Astrocyte (in vitro differentiated cells and primary cell): ENCODE data around the gene OXLD1. TPM values are rescaled to one million over a fixed set of nuclear protein-coding genes. Genes with fewer than 3 reads are reported as not detected.

Experiments
- DNase-seq: peaks from one replicate; pipeline ENCODE4 v3.0.0-alpha.2; 2010; ENCODE audit warnings: low read depth
- FAIRE-seq: peaks from 2 replicates; lab custom pipeline; 2011; peaks lifted over from hg19 to GRCh38; lab: Jason Lieb, UNC
- H2AFZ ChIP-seq: 2 replicates; pipeline ENCODE4 v1.6.0; 2012; ENCODE audit warnings: low read depth, low read length, inconsistent platforms
- H3K27ac ChIP-seq: 2 replicates; pipeline ENCODE4 v1.5.1; 2011; ENCODE audit warnings: low read depth, low read length, inconsistent platforms
- H3K27me3 ChIP-seq: 2 replicates; pipeline ENCODE4 v1.6.0; 2011; ENCODE audit warnings: low read length, inconsistent platforms; ENCODE audit not compliant: insufficient read depth
- H3K36me3 ChIP-seq: 2 replicates; pipeline ENCODE4 v1.5.1; 2011; ENCODE audit warnings: low read length, inconsistent platforms; ENCODE audit not compliant: insufficient read depth
- H3K4me1 ChIP-seq: 2 replicates; pipeline ENCODE4 v1.5.1; 2011; ENCODE audit warnings: low read length, inconsistent platforms; ENCODE audit not compliant: insufficient read depth
- H3K4me2 ChIP-seq: 2 replicates; pipeline ENCODE4 v1.6.0; 2012; ENCODE audit warnings: low read length, inconsistent platforms
- H3K4me3 ChIP-seq: 2 replicates; pipeline ENCODE4 v1.5.1; 2011; ENCODE audit warnings: low read depth, mild to moderate bottlenecking, low read length, inconsistent platforms; ENCODE audit not compliant: insufficient read depth
- H3K79me2 ChIP-seq: 2 replicates; pipeline ENCODE4 v1.6.0; 2012; ENCODE audit warnings: mild to moderate bottlenecking, low read length, inconsistent platforms; ENCODE audit not compliant: insufficient read depth
- H3K9ac ChIP-seq: 2 replicates; pipeline ENCODE4 v1.6.0; 2012; ENCODE audit warnings: mild to moderate bottlenecking, low read length, inconsistent platforms
- H3K9me3 ChIP-seq: 2 replicates; pipeline ENCODE4 v1.5.1; 2012; ENCODE audit warnings: low read depth, mild to moderate bottlenecking, low read length, inconsistent platforms; ENCODE audit not compliant: insufficient read depth
- H4K20me1 ChIP-seq: 2 replicates; pipeline ENCODE4 v1.6.0; 2012; ENCODE audit warnings: low read length, inconsistent platforms; ENCODE audit not compliant: insufficient read depth
- H3K27ac Mint-ChIP-seq: one replicate; pipeline ENCODE4 v1.8.0; 2021; ENCODE audit warnings: mild to moderate bottlenecking, mixed read lengths; ENCODE audit not compliant: unreplicated experiment
- H3K27me3 Mint-ChIP-seq: one replicate; pipeline ENCODE4 v1.8.0; 2021; ENCODE audit warnings: low read depth, mixed read lengths; ENCODE audit not compliant: unreplicated experiment
- H3K36me3 Mint-ChIP-seq: one replicate; pipeline ENCODE4 v1.8.0; 2021; ENCODE audit warnings: low read depth, mixed read lengths; ENCODE audit not compliant: unreplicated experiment
- H3K4me1 Mint-ChIP-seq: one replicate; pipeline ENCODE4 v1.8.0; 2021; ENCODE audit warnings: low read depth, mixed read lengths; ENCODE audit not compliant: unreplicated experiment
- H3K4me3 Mint-ChIP-seq: one replicate; pipeline ENCODE4 v1.8.0; 2021; ENCODE audit warnings: mild to moderate bottlenecking, moderate library complexity, mixed read lengths; ENCODE audit not compliant: unreplicated experiment
- H3K9me3 Mint-ChIP-seq: one replicate; pipeline ENCODE4 v1.8.0; 2021; ENCODE audit warnings: mild to moderate bottlenecking, mixed read lengths; ENCODE audit not compliant: unreplicated experiment
- CTCF ChIP-seq: IDR thresholded peaks from 2 replicates; pipeline ENCODE4 v1.5.1; 2011; ENCODE audit warnings: low read depth, mild to moderate bottlenecking, inconsistent platforms, low read length, moderate library complexity; ENCODE audit not compliant: insufficient read depth
- EZH2 ChIP-seq: IDR thresholded peaks from 2 replicates; pipeline ENCODE4 v1.6.1; 2012; ENCODE audit warnings: mild to moderate bottlenecking, low read length, inconsistent platforms; ENCODE audit not compliant: insufficient read depth
- total RNA-seq: library from RNA; stranded (reverse); gene quantifications from 2 replicates; pipeline ENCODE4 v1.2.1, GENCODE V29; 2021

The OXLD1 gene
- total RNA-seq, 1 donor from 2014 or later = 22.0 TPM

GRCh38 chr17:81706232-81706611 is 39.8 kb upstream of the OXLD1 start:
- H3K79me2 ChIP-seq = peaks cover 45% of the 10 kb centered on the region
- H3K9me3 ChIP-seq = no peaks in the 10 kb centered on the region
- peaks cover 36% of the 10 kb centered on the region for H3K4me1 ChIP-seq
- no peak overlapping the region for H3K4me2 ChIP-seq
- TF ChIP-seq EZH2 (no peak), CTCF (no peak)
- peaks cover 60% of the 10 kb centered on the region for H4K20me1 ChIP-seq
- FAIRE-seq (no peak), DNase-seq (no peak)
- Mint-ChIP-seq H3K4me3 (no peak overlapping the region), H3K4me1 (peaks cover 14% of the 10 kb centered on the region), H3K9me3 (no peaks in the 10 kb centered on the region), H3K36me3 (peaks cover 17% of the 10 kb centered on the region), H3K27me3 (no peaks in the 10 kb centered on the region), H3K27ac (no peak overlapping the region)
- no peaks in the 10 kb centered on the region for H3K27me3 ChIP-seq
- no peak overlapping the region for H3K9ac ChIP-seq
- H3K36me3 ChIP-seq = peaks cover 14% of the 10 kb centered on the region
- no peak overlapping the region for H3K27ac ChIP-seq
- no peak overlapping the region for H3K4me3 ChIP-seq
- H2AFZ ChIP-seq = no peak overlapping the region

- H2AFZ ChIP-seq = no peak overlapping the region
- Mint-ChIP-seq H3K27me3 (no peaks in the 10 kb centered on the region), H3K9me3 (no peaks in the 10 kb centered on the region)
These were observed 39.3 kb upstream of the OXLD1 start for GRCh38 chr17:81705518-81706231.

More at GRCh38 chr17:81705518-81706231, 39.3 kb upstream of the OXLD1 start:
- peaks cover 17% of the 10 kb centered on the region for H3K36me3 Mint-ChIP-seq
- DNase-seq = no peak
- no peaks in the 10 kb centered on the region for H3K9me3 ChIP-seq
- no peaks in the 10 kb centered on the region for H3K27me3 ChIP-seq
- H3K9ac ChIP-seq = no peak overlapping the region
- H3K4me3 Mint-ChIP-seq = no peak overlapping the region
- no peak overlapping the region for H3K4me2 ChIP-seq
- H3K4me3 ChIP-seq = no peak overlapping the region
- no peak overlapping the region for H3K27ac Mint-ChIP-seq
- FAIRE-seq = no peak
- H3K4me1 Mint-ChIP-seq = peaks cover 14% of the 10 kb centered on the region
- peaks cover 65% of the 10 kb centered on the region for H4K20me1 ChIP-seq
- H3K27ac ChIP-seq = no peak overlapping the region
- peaks cover 18% of the 10 kb centered on the region for H3K36me3 ChIP-seq
- H3K4me1 ChIP-seq = peaks cover 36% of the 10 kb centered on the region
- H3K79me2 ChIP-seq = peaks cover 51% of the 10 kb centered on the region
- TF ChIP-seq EZH2 = no peak
- TF ChIP-seq CTCF = no peak
